Heart left ventricle (tissue), 16 donors: Measurements from ENCODE around the gene DUSP28. TPM values are rescaled to one million over a fixed set of nuclear protein-coding genes. Genes with fewer than 3 reads are reported as not detected.
"Not testable (repeated sequence)": the region's sequence is repeated elsewhere in the genome, so short reads cannot be mapped to it uniquely, and the experiment has no call there.

ENCODE experiments used
- ATAC-seq, 4 donors: fragments of 200-7000 bp; cut with Tn5 transposase; one replicate each; pipeline ENCODE4 v1.9.1; 2020 to 2022; ENCODE audit warnings: moderate library complexity in 4 of 4, mild to moderate bottlenecking in 3 of 4, moderate number of reproducible peaks in 1 of 4
- DNase-seq, 5 donors: peaks; one replicate each; pipeline ENCODE4 v3.0.0-alpha.2; 2020
- H3K27ac ChIP-seq, 12 donors: fragments of 200-600 bp; sonication (generic) in 4 of 12; one replicate each; pipeline versions ENCODE4 v1.5.0 to v1.8.0; 2016 to 2022; ENCODE audit warnings: mild to moderate bottlenecking in 2 of 12
- H3K27me3 ChIP-seq, 9 donors: fragments of 200-600 bp; sonication (generic) in 2 of 9; one replicate each; pipeline versions ENCODE4 v1.5.1 to v1.8.0; 2016 to 2022; ENCODE audit warnings: mild to moderate bottlenecking in 3 of 9
- H3K36me3 ChIP-seq, 9 donors: fragments of 200-600 bp; sonication (generic) in 2 of 9; one replicate each; pipeline versions ENCODE4 v1.5.0 to v1.8.0; 2018 to 2022; ENCODE audit warnings: mild to moderate bottlenecking in 2 of 9
- H3K4me1 ChIP-seq, 12 donors: fragments of 200-600 bp; sonication (generic) in 4 of 12; one replicate each; pipeline versions ENCODE4 v1.5.0 to v1.8.0; 2016 to 2022; ENCODE audit warnings: mild to moderate bottlenecking in 3 of 12
- H3K4me3 ChIP-seq, 12 donors: fragments of 200-600 bp; sonication (generic) in 4 of 12; one replicate each; pipeline versions ENCODE4 v1.5.0 to v1.8.0; 2017 to 2022; ENCODE audit warnings: mild to moderate bottlenecking in 9 of 12, moderate library complexity in 4 of 12
- H3K9me3 ChIP-seq, 12 donors: fragments of 200-600 bp; sonication (generic) in 4 of 12; one replicate each; pipeline versions ENCODE4 v1.5.0 to v1.8.0; 2016 to 2022; ENCODE audit warnings: mild to moderate bottlenecking in 1 of 12
- POLR2A ChIP-seq, 2 donors: fragments of 450-650 bp; IDR thresholded peaks; one replicate each; pipeline ENCODE4 v1.6.1; 2017; ENCODE audit warnings: antibody characterized with exemption in 2 of 2, mild to moderate bottlenecking in 2 of 2, moderate library complexity in 2 of 2
- WGBS, 4 donors: extraction: QIAGEN DNeasy Blood & Tissue Kit in 2 of 4; methylation state at CpG; one replicate each; pipeline versions ENCODE4 v1.1.5 to v1.1.7; 2013 to 2018; 5-methylcytosine and 5-hydroxymethylcytosine counted together
- intact Hi-C, 10 donors: fragments of 100-400 bp; cut with DNase I; formaldehyde crosslinking; loops; one replicate each; pipeline versions ENCODE4 v1.11.1 to v1.14.2; 2022
- polyA plus RNA-seq, 2 donors: library from polyadenylated mRNA; stranded (reverse); fragments of 200-250 nt; gene quantifications; one replicate each; pipeline ENCODE4 v1.2.3, GENCODE V29; 2013
- total RNA-seq, 9 donors: library from RNA; depleted of rRNA in 2 of 9; stranded (reverse); fragments of >200 nt in 2 of 9; fragmentation: NEBNext Ultra II Directional in 3 of 9; extraction: Animal tissue kit (Norgen Biotek cat#: 25700) in 3 of 9; gene quantifications; one replicate each; pipeline versions ENCODE4 v1.1.0 to v1.2.4, GENCODE V29; 2016 to 2023
- TF ChIP-seq, protein P1 (sequence below), 12 donors: fragments of 200-600 bp; sonication (generic) in 4 of 12; IDR thresholded peaks; one replicate each; pipeline versions ENCODE4 v1.5.0 to v1.8.0; 2018 to 2022; ENCODE audit warnings: antibody characterized with exemption in 12 of 12, mild to moderate bottlenecking in 5 of 12
- donor health status: ischemic (EF 13 %, LVEDD 7.1; RV severe dilation, severe dysfunction).
- donor health status: healthy with polysubstance abuse.
- donor health status: DM: no; HTN: yes; CAD: no.
- donor health status: DM: no; HTN: no; CAD: no.
- donor health status: ischemic (EF 25% LVEDD 6.9; RV normal size, moderate dysfunction).
- donor health status: ischemic (EF 25% LVEDD 5.7; RV mildly dilated, moderate dysfunction).
- donor health status: healthy.
- donor health status: DM: yes; HTN: yes; CAD: no.
- donor health status: ischemic (EF 35%, LVEDD 5.7; RV mildly dilated, moderate dysfunction).
- donor health status: nonischemic (EF 11% LVEDD 7.7; RV severe dilation, severe dysfunction).
- donor health status: DM: yes; HTN: yes; CAD: no.
- donor health status: PGD.
- donor health status: ischemic (EF 29% LVEDD 5.4; RV normal size, mild dysfunction).
- donor health status: nonischemic (EF 23%, LVEDD 6.1; RV moderate dilation, normal function).

Gene DUSP28
- total and polyA plus RNA-seq, 11 donors, result 3.6 to 23.9 (median 13.3) TPM

DNA sequence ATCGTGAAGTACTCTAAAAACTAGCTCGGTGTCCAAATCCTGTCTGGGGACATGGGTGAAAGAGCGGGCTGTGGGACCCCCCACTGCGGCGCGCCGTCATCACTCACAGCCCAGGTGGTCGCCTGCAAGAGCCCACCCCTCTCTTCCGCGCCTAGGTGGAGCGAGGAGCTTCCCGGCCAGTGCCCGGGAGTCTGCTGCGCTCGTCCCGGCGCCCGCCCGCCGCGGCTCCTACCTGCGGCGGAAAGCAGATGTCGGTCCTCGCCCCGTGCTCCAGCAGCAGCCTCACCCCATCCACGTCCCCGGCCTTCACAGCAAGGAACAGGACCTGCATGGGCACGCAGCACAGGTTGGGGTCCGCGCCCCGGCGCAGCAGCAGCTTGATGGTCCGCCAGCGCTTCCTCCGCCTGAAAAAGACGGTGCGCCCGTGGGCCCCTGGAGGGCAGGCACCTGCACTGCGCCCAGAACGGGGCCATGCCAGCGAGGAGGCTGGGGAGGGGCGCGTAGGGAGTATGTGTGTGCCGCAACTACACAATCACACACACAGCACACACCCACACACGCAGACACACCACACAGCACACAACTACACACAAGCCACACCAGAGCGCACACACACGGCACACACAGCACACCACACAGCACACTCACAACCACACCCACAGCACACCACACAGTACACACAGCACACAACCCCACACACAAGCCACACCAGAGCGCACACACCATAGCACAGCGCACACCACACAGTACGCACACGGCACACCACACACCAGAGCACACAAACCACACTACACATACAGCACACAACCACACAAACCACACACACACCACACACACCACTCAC, 39.8 kb upstream of the DUSP28 start:
- Histone ChIP-seq H3K27ac (no peak overlapping the region), H3K4me3 (peak overlapping the region in 2 of 12 donors; percentile 32 to 37), H3K9me3 (peaks cover 0 to 11% (median 0%) of the 10 kb centered on the region in 12 donors), H3K27me3 (peaks cover 0 to 7% (median 0%) of the 10 kb centered on the region in 9 donors), H3K4me1 (peaks cover 0 to 9% (median 0%) of the 10 kb centered on the region in 12 donors), H3K36me3 (peaks cover 0 to 34% (median 14%) of the 10 kb centered on the region in 9 donors)
- DNase-seq (no peak), ATAC-seq (peak in 2 of 4 donors; percentile 31 to 35)
- TF ChIP-seq, protein P1, sequence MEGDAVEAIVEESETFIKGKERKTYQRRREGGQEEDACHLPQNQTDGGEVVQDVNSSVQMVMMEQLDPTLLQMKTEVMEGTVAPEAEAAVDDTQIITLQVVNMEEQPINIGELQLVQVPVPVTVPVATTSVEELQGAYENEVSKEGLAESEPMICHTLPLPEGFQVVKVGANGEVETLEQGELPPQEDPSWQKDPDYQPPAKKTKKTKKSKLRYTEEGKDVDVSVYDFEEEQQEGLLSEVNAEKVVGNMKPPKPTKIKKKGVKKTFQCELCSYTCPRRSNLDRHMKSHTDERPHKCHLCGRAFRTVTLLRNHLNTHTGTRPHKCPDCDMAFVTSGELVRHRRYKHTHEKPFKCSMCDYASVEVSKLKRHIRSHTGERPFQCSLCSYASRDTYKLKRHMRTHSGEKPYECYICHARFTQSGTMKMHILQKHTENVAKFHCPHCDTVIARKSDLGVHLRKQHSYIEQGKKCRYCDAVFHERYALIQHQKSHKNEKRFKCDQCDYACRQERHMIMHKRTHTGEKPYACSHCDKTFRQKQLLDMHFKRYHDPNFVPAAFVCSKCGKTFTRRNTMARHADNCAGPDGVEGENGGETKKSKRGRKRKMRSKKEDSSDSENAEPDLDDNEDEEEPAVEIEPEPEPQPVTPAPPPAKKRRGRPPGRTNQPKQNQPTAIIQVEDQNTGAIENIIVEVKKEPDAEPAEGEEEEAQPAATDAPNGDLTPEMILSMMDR (IDR thresholded peaks at IDR 0.05), result no peak
- no peak for TF ChIP-seq POLR2A (IDR thresholded peaks at IDR 0.05)
- 22 to 28% (median 27%) methylated on average over 33 to 52 of the region's 52 CpGs for WGBS, 4 donors
- intact Hi-C loops, result no loop called here

DNA sequence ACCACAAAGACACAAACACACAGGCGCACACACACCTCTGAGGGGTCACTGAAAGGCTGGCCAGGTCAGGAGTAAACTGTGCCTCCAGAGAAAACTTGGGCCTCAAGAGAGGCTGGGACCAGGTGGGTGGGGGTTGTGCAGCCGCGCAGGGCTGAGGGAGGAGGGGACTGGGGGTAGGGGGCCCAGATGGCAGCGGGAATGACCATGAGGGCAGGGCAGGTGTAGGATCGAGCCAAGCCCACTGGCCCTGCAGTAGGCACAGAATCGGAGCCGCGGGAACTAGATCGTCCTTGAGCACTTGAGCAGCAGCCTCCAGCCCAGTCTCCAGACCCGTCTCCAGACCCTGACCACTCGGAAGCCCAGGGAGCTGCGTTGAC, 39.2 kb upstream of the DUSP28 start:
- intact Hi-C loops, result no loop called here
- H3K4me3 ChIP-seq, result no peak overlapping the region
- peaks cover 0 to 40% (median 14%) of the 10 kb centered on the region in 9 donors for H3K36me3 ChIP-seq
- H3K9me3 ChIP-seq, result peaks cover 0 to 17% (median 0%) of the 10 kb centered on the region in 12 donors
- H3K27me3 ChIP-seq, result peaks cover 0 to 7% (median 0%) of the 10 kb centered on the region in 9 donors
- 91 to 97% (median 94%) methylated on average over 10 to 12 of the region's 12 CpGs for WGBS, 4 donors
- peaks cover 0 to 9% (median 0%) of the 10 kb centered on the region in 12 donors for H3K4me1 ChIP-seq
- TF ChIP-seq, protein P1 (IDR thresholded peaks at IDR 0.05), result no peak
- TF ChIP-seq POLR2A (IDR thresholded peaks at IDR 0.05), result no peak
- ATAC-seq (peak in 1 of 4 donors; percentile 19), DNase-seq (no peak)
- H3K27ac ChIP-seq, result no peak overlapping the region

DNA sequence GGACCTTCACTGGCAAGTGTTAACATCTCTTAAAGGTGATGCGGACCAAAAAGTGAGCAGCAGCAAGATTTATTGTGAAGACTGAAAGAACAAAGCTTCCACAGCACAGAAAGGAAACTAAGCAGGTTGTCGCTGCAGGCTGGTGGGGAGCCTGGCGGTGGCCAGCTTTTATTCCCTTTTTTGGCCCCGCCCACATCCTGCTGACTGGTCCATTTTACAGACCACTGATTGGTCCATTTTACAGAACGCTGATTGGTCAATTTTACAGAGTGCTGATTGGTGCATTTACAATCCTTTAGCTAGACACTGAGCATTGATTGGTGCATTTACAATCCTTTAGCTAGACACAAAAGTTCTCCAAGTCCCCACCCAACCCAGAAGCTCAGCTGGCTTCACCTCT, 38.3 kb upstream of the DUSP28 start:
- intact Hi-C loops, H3K4me1 ChIP-seq, H3K4me3 ChIP-seq, H3K27me3 ChIP-seq, DNase-seq, H3K27ac ChIP-seq, ATAC-seq: not testable (repeated sequence)
- WGBS, 4 donors, result 95 to 99% (median 97%) methylated on average over 5 of the region's 5 CpGs
- peaks cover 0 to 44% (median 14%) of the 10 kb centered on the region in 9 donors for H3K36me3 ChIP-seq
- H3K9me3 ChIP-seq, result peaks cover 0 to 21% (median 0%) of the 10 kb centered on the region in 12 donors

DNA sequence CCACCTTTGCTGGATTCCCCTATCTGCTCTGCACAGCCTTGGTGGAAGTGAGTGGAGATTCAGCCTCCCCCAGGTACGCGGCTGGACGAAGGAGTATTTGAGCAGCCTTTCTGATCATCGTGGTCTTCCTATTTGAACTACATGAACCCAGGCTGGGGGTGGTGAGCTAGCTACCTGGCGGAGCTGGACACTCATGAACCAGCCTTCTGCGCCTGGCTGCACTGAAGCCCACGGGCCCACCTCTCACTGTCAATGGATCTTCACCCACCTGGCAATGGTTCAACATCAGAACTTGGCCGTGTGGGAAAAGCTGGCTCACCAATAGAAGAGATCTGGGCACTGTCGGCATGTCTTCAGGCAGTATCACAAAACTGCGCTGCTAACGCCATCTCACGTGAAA, 37.8 kb upstream of the DUSP28 start:
- DNase-seq (no peak), ATAC-seq (no peak)
- no peak overlapping the region for H3K27ac ChIP-seq
- H3K4me1 ChIP-seq, result peaks cover 0 to 9% (median 0%) of the 10 kb centered on the region in 12 donors
- H3K27me3 ChIP-seq, result peaks cover 0 to 7% (median 0%) of the 10 kb centered on the region in 9 donors
- peaks cover 0 to 44% (median 14%) of the 10 kb centered on the region in 9 donors for H3K36me3 ChIP-seq
- TF ChIP-seq POLR2A (IDR thresholded peaks at IDR 0.05), result no peak
- TF ChIP-seq, protein P1 (IDR thresholded peaks at IDR 0.05), result no peak
- 92 to 96% (median 94%) methylated on average over 11 to 12 of the region's 12 CpGs for WGBS, 4 donors
- H3K9me3 ChIP-seq, result peaks cover 0 to 21% (median 0%) of the 10 kb centered on the region in 12 donors
- intact Hi-C loops, result no loop called here
- H3K4me3 ChIP-seq, result no peak overlapping the region
